HepG2 (cell line): Measurements from ENCODE around the gene KLF9. TPM values are rescaled to one million over a fixed set of nuclear protein-coding genes. Genes with fewer than 3 reads are reported as not detected.

Source experiments
- CREM ChIP-seq, 2 experiments: sonication (generic) in 1 of 2; formaldehyde crosslinking in 1 of 2; IDR thresholded peaks; 2 replicates each; pipeline versions ENCODE4 v1.4.0 to v1.6.1; 2016 to 2020; ENCODE audit warnings: antibody characterized with exemption in 1 of 2, mild to moderate bottlenecking in 1 of 2, missing genetic modification reagents in 1 of 2
- ELF3 ChIP-seq: IDR thresholded peaks from 2 replicates; pipeline ENCODE4 v1.6.1; 2016; ENCODE audit warnings: missing genetic modification reagents, missing compliant biosample characterization
- FOXJ3 ChIP-seq: sonication (generic); formaldehyde crosslinking; IDR thresholded peaks from 2 replicates; pipeline ENCODE4 v1.4.0; 2020; ENCODE audit warnings: missing genetic modification reagents, mild to moderate bottlenecking, borderline replicate concordance
- HDAC2 ChIP-seq: sonication (generic); formaldehyde crosslinking; IDR thresholded peaks from 2 replicates; pipeline ENCODE4 v1.4.0; 2020; ENCODE audit warnings: missing genetic modification reagents
- HHEX ChIP-seq: IDR thresholded peaks from 2 replicates; pipeline ENCODE4 v1.6.1; 2016; ENCODE audit warnings: control low read depth
- HNF4A ChIP-seq: sonication (generic); formaldehyde crosslinking; IDR thresholded peaks from 2 replicates; pipeline ENCODE4 v1.4.0; 2020; ENCODE audit warnings: missing genetic modification reagents
- HNRNPL ChIP-seq: fragments of 200-400 bp; formaldehyde crosslinking; IDR thresholded peaks from 2 replicates; pipeline ENCODE4 v1.6.1; 2017; ENCODE audit warnings: mild to moderate bottlenecking, low read depth, low read length
- HOXA3 ChIP-seq: sonication (generic); formaldehyde crosslinking; IDR thresholded peaks from 2 replicates; pipeline ENCODE4 v1.5.0; 2020; ENCODE audit warnings: missing genetic modification reagents
- MXD1 ChIP-seq: sonication (generic); formaldehyde crosslinking; IDR thresholded peaks from 2 replicates; pipeline ENCODE4 v1.4.0; 2020; ENCODE audit warnings: mild to moderate bottlenecking, missing genetic modification reagents
- NFE2L1 ChIP-seq: sonication (generic); formaldehyde crosslinking; IDR thresholded peaks from 2 replicates; pipeline ENCODE4 v1.4.0; 2020; ENCODE audit warnings: missing genetic modification reagents, mild to moderate bottlenecking, borderline replicate concordance
- NKX3-1 ChIP-seq: sonication (generic); formaldehyde crosslinking; IDR thresholded peaks from 2 replicates; pipeline ENCODE4 v1.5.0; 2020; ENCODE audit warnings: missing genetic modification reagents
- NR2F6 ChIP-seq, 2 experiments: IDR thresholded peaks; 2 replicates each; pipeline ENCODE4 v1.6.1; 2016; ENCODE audit warnings: antibody characterized with exemption in 1 of 2, mild to moderate bottlenecking in 1 of 2
- REPIN1 ChIP-seq: sonication (generic); formaldehyde crosslinking; IDR thresholded peaks from 2 replicates; pipeline ENCODE4 v1.8.0; 2022; ENCODE audit warnings: missing genetic modification reagents, low read depth, mild to moderate bottlenecking, borderline replicate concordance
- SOX6 ChIP-seq, 2 experiments: fragments of 450-650 bp in 1 of 2; sonication (generic) in 1 of 2; formaldehyde crosslinking in 1 of 2; IDR thresholded peaks; 2 replicates each; pipeline versions ENCODE4 v1.4.0 to v1.6.1; 2017 to 2020; ENCODE audit warnings: antibody characterized with exemption in 1 of 2, mild to moderate bottlenecking in 1 of 2, missing genetic modification reagents in 1 of 2
- SPEN ChIP-seq: sonication (generic); formaldehyde crosslinking; IDR thresholded peaks from 2 replicates; pipeline ENCODE4 v1.5.1; 2020; ENCODE audit warnings: low read depth, mild to moderate bottlenecking, missing genetic modification reagents
- TAF1 ChIP-seq: sonication (generic); formaldehyde crosslinking; IDR thresholded peaks from 2 replicates; pipeline ENCODE4 v1.4.0; 2020; ENCODE audit warnings: missing genetic modification reagents
- TBX3 ChIP-seq: fragments of 450-650 bp; IDR thresholded peaks from 2 replicates; pipeline ENCODE4 v1.6.1; 2017; ENCODE audit warnings: antibody characterized with exemption, mild to moderate bottlenecking, inconsistent platforms, borderline replicate concordance
- YEATS4 ChIP-seq: sonication (generic); formaldehyde crosslinking; IDR thresholded peaks from 2 replicates; pipeline ENCODE4 v1.4.0; 2020; ENCODE audit warnings: missing genetic modification reagents, borderline replicate concordance
- ZEB1 ChIP-seq: IDR thresholded peaks from 2 replicates; pipeline ENCODE4 v1.6.1; 2012; ENCODE audit warnings: mild to moderate bottlenecking, low read depth, inconsistent platforms; ENCODE audit not compliant: insufficient replicate concordance
- polyA plus RNA-seq, 8 experiments: library from polyadenylated mRNA; depleted of rRNA in 3 of 8; stranded (reverse) in 7 of 8; unstranded in 1 of 8; fragments of >200 nt; fragmentation: Illumina TruSeq in 4 of 8; extraction: Trizol in 4 of 8; gene quantifications; 2 replicates each; pipeline versions ENCODE4 v1.2.1 to v1.2.3, GENCODE V29; 2011 to 2016; ENCODE audit warnings: low read depth in 4 of 8, missing spikeins in 1 of 8, mixed read lengths in 1 of 8; ENCODE audit not compliant: insufficient read depth in 1 of 8
- total RNA-seq, 5 experiments: library from RNA; depleted of rRNA; stranded (reverse); fragments of >200 nt; fragmentation: Illumina TruSeq; extraction: Trizol; gene quantifications; 2 replicates each; pipeline ENCODE4 v1.2.3, GENCODE V29; 2016; ENCODE audit warnings: low read depth in 1 of 5
- TF ChIP-seq, protein P1 (sequence below): IDR thresholded peaks from 2 replicates; pipeline ENCODE4 v1.4.0; 2020; ENCODE audit warnings: mild to moderate bottlenecking, missing genetic modification reagents
- TF ChIP-seq, protein P2 (sequence below): IDR thresholded peaks from 2 replicates; pipeline ENCODE4 v1.6.1; 2016; ENCODE audit warnings: missing compliant biosample characterization, missing genetic modification reagents, borderline replicate concordance
- TF ChIP-seq, protein P3 (sequence below): sonication (generic); formaldehyde crosslinking; IDR thresholded peaks from 2 replicates; pipeline ENCODE4 v1.8.1; 2023; ENCODE audit warnings: mild to moderate bottlenecking, moderate library complexity, missing genetic modification reagents

KLF9 gene
- total and polyA plus RNA-seq, 2 of the 13 experiments (the other 11 are each of a cell fraction or from before 2014, with no cell fraction given) = 5.7 to 7.2 TPM

DNA sequence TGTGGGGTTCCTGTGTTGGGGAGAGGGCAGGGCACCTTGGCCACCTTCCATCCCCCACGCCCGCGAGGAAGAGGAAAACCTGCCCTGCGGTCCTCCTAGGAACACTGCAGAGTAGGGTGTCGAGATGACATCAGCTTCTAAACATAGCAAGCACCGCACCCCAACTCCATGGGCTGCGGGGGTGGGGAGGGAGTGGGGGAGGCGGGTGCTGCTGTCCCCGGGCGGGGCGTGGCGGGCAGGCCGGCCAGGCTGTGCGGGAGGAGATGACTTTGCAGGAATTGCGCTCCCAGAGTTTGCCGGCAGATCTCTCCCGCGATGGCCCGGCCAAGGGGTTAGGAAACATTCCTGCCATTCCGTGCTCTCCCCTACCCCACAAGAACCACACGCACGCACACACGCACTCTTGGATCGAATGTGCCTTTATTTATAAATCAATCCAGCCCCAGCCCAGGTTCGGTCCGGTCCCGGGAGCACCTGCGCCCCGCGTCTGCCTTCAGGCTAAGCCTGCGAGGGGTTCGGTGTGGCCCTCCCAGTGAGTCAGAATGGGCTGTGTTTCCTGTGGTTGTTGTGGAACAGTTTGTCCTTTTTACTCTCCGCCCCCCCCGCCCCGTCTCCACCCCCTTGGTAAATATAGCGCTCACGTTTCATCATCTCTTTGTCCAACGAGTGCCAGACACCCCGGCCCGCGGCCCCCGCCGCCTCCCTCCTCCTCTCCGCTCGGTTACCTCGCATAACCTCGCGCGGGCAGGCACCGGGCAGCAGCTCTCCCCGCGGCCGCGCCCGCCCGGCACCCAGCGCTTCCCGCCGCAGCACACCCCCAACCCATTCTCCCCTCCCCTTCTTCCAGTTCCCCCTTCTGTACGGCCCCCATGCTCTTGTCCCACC lies 5.3 kb upstream of the KLF9 start (continued):
- TF ChIP-seq, protein P1, sequence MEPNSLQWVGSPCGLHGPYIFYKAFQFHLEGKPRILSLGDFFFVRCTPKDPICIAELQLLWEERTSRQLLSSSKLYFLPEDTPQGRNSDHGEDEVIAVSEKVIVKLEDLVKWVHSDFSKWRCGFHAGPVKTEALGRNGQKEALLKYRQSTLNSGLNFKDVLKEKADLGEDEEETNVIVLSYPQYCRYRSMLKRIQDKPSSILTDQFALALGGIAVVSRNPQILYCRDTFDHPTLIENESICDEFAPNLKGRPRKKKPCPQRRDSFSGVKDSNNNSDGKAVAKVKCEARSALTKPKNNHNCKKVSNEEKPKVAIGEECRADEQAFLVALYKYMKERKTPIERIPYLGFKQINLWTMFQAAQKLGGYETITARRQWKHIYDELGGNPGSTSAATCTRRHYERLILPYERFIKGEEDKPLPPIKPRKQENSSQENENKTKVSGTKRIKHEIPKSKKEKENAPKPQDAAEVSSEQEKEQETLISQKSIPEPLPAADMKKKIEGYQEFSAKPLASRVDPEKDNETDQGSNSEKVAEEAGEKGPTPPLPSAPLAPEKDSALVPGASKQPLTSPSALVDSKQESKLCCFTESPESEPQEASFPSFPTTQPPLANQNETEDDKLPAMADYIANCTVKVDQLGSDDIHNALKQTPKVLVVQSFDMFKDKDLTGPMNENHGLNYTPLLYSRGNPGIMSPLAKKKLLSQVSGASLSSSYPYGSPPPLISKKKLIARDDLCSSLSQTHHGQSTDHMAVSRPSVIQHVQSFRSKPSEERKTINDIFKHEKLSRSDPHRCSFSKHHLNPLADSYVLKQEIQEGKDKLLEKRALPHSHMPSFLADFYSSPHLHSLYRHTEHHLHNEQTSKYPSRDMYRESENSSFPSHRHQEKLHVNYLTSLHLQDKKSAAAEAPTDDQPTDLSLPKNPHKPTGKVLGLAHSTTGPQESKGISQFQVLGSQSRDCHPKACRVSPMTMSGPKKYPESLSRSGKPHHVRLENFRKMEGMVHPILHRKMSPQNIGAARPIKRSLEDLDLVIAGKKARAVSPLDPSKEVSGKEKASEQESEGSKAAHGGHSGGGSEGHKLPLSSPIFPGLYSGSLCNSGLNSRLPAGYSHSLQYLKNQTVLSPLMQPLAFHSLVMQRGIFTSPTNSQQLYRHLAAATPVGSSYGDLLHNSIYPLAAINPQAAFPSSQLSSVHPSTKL (CRISPR knock-in tag) = peak; percentile 38; the same call in 1 of the 2 replicates
- TF ChIP-seq HHEX (no peak), MXD1 (CRISPR knock-in tag) (0 out of 2 replicates have a peak, but pooled peaks have one; percentile 46), NR2F6 (IDR thresholded peaks at IDR 0.05) (0 out of 2 replicates have a peak, but pooled peaks have one; percentile 23), NR2F6 (CRISPR knock-in tag; IDR thresholded peaks at IDR 0.05) (no peak), REPIN1 (CRISPR knock-in tag) (peak; percentile 64; the same call in 1 of the 2 replicates), HNRNPL (0 out of 2 replicates have a peak, but pooled peaks have one; percentile 28), NKX3-1 (CRISPR knock-in tag) (no peak), CREM (IDR thresholded peaks at IDR 0.05) (peak; percentile 45), CREM (CRISPR knock-in tag; IDR thresholded peaks at IDR 0.05) (no peak), YEATS4 (CRISPR knock-in tag) (peak; percentile 82), FOXJ3 (CRISPR knock-in tag) (peak; percentile 29; the same call in 1 of the 2 replicates), HDAC2 (CRISPR knock-in tag) (peak; percentile 34; the same call in 1 of the 2 replicates), NFE2L1 (CRISPR knock-in tag) (peak; percentile 83; the same call in 1 of the 2 replicates), ELF3 (CRISPR knock-in tag) (peak; percentile 34; the same call in 1 of the 2 replicates), TAF1 (CRISPR knock-in tag) (peak; percentile 52; the same call in 1 of the 2 replicates), SPEN (peak; percentile 11; the same call in 1 of the 2 replicates), HOXA3 (peak; percentile 31; the same call in 1 of the 2 replicates), HNF4A (CRISPR knock-in tag) (no peak), SOX6 (IDR thresholded peaks at IDR 0.05) (no peak), SOX6 (CRISPR knock-in tag; IDR thresholded peaks at IDR 0.05) (peak; percentile 92), TBX3 (peak; percentile 21; the same call in 1 of the 2 replicates), ZEB1 (peak; percentile 16)
- TF ChIP-seq, protein P2, sequence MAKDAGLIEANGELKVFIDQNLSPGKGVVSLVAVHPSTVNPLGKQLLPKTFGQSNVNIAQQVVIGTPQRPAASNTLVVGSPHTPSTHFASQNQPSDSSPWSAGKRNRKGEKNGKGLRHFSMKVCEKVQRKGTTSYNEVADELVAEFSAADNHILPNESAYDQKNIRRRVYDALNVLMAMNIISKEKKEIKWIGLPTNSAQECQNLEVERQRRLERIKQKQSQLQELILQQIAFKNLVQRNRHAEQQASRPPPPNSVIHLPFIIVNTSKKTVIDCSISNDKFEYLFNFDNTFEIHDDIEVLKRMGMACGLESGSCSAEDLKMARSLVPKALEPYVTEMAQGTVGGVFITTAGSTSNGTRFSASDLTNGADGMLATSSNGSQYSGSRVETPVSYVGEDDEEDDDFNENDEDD (CRISPR knock-in tag) = 0 out of 2 replicates have a peak, but pooled peaks have one; percentile 18
- TF ChIP-seq, protein P3, sequence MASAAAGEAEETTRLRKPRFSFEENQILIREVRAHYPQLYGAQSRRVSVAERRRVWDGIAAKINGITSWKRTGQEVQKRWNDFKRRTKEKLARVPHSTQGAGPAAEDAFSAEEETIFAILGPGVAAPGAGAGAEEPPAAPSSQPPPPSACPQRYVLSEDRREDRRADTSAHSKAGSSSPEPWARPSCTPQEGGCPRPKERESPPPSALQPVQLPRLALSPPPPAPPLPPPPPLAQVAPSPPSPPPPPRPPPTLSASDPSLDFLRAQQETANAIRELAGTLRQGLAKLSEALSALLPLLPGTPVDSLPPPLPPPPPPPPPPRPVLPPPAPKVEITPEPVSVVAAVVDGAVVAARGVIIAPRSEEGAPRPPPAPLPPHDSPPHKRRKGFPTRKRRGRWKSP (CRISPR knock-in tag) = 0 out of 2 replicates have a peak, but pooled peaks have one; percentile 13
